Neural cell (in vitro differentiated cells): Measurements from ENCODE around the gene BCAN.

Experiments
- EP300 ChIP-seq: fragments of 450-650 bp; conservative IDR thresholded peaks from 2 replicates; pipeline ENCODE4 v1.6.1; 2014; ENCODE audit warnings: antibody characterized with exemption, mild to moderate bottlenecking, moderate library complexity; ENCODE audit not compliant: poor library complexity, severe bottlenecking
- EZH2 ChIP-seq: fragments of 200-600, 300-800 bp; shearing (Covaris generic), sonication (generic); IDR thresholded peaks from 2 replicates; pipeline ENCODE4 v1.6.1; 2014; ENCODE audit warnings: antibody characterized with exemption, low read length, borderline replicate concordance, mild to moderate bottlenecking; ENCODE audit not compliant: insufficient read depth, poor library complexity, severe bottlenecking
- POLR2AphosphoS5 ChIP-seq: IDR thresholded peaks from 2 replicates; pipeline ENCODE4 v1.6.1; 2012
- RAD21 ChIP-seq: fragments of 450-650 bp; conservative IDR thresholded peaks from 2 replicates; pipeline ENCODE4 v1.6.1; 2014; ENCODE audit warnings: antibody characterized with exemption, mild to moderate bottlenecking, moderate library complexity
- REST ChIP-seq: IDR thresholded peaks from 2 replicates; pipeline ENCODE4 v1.6.1; 2012; ENCODE audit warnings: borderline replicate concordance
- SMC3 ChIP-seq: fragments of 450-650 bp; conservative IDR thresholded peaks from 2 replicates; pipeline ENCODE4 v1.6.1; 2014; ENCODE audit warnings: antibody characterized with exemption, mild to moderate bottlenecking, moderate library complexity; ENCODE audit not compliant: poor library complexity
- TAF1 ChIP-seq: IDR thresholded peaks from 2 replicates; pipeline ENCODE4 v1.6.1; 2012; ENCODE audit warnings: low read depth
- TF ChIP-seq, protein P1 (sequence below): fragments of 450-650 bp; IDR thresholded peaks from 2 replicates; pipeline ENCODE4 v1.5.1; 2014; ENCODE audit warnings: antibody characterized with exemption, mild to moderate bottlenecking, moderate library complexity; ENCODE audit not compliant: poor library complexity, severe bottlenecking

DNA sequence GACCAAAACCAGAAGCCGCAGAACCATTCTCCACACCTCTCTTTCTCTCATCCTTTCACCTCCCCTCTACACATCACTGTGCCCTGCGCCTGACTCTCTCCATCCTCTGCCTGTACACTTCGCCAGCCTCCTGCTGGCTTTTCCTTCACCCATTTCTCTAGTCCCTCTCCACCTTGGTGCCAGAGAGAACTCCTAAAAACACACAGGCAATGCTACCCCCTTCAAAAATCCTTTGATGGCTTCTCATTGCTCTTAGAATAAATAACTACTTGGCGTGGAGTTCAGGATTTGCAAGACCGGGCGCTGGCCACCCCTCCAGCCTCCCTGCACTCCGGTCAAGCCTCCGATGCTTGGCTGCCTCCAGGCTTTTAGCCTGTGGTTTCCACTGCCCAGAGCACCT lies 54.8 kb downstream of the BCAN start:
- TF ChIP-seq, protein P1, sequence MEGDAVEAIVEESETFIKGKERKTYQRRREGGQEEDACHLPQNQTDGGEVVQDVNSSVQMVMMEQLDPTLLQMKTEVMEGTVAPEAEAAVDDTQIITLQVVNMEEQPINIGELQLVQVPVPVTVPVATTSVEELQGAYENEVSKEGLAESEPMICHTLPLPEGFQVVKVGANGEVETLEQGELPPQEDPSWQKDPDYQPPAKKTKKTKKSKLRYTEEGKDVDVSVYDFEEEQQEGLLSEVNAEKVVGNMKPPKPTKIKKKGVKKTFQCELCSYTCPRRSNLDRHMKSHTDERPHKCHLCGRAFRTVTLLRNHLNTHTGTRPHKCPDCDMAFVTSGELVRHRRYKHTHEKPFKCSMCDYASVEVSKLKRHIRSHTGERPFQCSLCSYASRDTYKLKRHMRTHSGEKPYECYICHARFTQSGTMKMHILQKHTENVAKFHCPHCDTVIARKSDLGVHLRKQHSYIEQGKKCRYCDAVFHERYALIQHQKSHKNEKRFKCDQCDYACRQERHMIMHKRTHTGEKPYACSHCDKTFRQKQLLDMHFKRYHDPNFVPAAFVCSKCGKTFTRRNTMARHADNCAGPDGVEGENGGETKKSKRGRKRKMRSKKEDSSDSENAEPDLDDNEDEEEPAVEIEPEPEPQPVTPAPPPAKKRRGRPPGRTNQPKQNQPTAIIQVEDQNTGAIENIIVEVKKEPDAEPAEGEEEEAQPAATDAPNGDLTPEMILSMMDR = no peak
- TF ChIP-seq EZH2 (no peak), POLR2AphosphoS5 (no peak), EP300 (no peak), REST (no peak), RAD21 (no peak), TAF1 (no peak), SMC3 (no peak)
